Measurements from ENCODE around the gene KMT2C.
"Not testable (repeated sequence)": the region's sequence is repeated elsewhere in the genome, so short reads cannot be mapped to it uniquely, and the experiment has no call there.

KMT2C gene

GRCh38 chr7:152399344-152399743, 36.5 kb downstream of the KMT2C start:
- no peak for DNase-seq

DNA sequence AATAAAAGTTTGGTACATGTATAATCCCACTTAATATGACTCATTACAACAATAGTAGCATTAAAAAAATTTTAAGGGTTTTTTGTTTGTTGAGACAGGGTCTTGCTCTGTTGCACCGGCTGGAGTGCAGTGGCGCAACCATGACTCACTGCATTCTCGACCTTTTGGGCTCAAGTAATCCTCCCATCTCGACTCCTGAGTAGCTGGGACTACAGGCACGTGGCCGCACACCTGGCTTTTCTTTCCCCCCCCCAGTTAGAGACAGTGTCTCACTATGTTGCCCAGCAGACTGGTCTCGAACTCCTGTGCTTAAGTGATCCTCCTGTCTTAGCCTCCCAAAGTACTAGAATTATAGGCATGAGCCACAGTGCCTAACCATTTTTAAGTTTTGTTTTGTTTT, 40.7 kb downstream of the KMT2C start:
- no peak for DNase-seq

DNA sequence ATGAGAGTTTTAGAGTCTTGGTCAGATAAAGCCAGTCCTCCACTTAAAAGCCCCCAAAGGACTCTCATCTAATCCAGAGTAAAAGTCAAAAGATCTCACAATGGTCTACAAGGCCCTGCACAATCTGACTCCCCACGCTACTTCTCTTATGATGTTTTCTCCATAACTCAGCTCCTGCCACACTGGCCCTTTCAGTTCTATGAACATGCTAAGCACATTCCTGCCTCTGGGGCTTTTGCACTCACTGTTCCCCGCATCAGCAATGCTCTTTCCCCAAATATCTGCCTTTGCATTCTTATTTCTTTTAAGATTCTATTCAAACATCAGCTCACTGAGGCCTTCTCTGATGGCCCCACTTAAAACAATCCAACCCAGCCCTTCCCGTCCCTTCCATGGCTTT, 41.6 kb downstream of the KMT2C start:
- DNase-seq, result not testable (repeated sequence)

- no peak for DNase-seq
Measured at GRCh38 chr7:152392254-152392653, 43.5 kb downstream of the KMT2C start.

GRCh38 chr7:152386136-152386764, 49.6 kb downstream of the KMT2C start:
- DNase-seq, result not testable (repeated sequence)

GRCh38 chr7:152384235-152385200, 51.3 kb downstream of the KMT2C start:
- not testable (repeated sequence) for DNase-seq

DNA sequence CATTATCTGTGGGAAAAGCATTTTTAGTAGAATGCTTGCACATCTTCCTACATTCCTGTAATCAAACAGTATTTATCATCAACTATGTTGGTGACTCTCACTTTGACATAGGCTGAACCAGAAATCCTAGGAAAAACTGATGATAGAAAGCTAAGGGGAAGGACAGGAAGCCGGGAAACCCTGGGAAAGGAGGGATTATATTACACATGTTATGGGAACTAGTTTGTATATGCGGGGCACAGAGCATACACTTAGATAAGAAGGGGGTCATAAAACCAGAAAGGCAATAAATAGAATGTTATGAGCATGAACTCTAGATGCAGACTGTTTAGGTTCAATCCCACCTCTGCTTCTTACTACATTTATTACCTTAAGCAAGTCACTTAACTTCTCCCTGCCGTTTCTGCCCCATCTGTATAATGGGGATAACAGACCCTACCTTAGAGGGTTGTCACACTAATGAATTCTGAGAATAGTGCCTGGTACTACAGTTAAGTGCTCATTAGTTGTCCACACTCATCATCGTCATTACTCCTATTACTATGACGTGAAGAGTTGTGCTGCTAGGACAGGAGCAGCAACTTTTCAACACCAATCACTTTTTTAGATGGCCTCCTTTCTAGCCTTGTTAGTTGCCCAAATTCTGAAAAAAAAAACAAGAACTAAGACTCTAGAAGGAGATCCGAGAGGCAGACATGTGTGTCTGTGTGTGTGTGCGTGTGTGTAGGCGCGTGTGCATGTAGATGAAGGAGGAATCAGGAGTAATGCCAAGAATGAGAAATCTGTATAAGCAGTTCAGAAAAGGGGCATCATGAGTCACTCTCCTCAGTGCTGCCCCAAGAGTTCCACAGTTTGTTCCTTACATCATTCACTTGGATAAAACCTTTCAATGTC, 52.2 kb downstream of the KMT2C start:
- DNase-seq, result no peak

- no peak for DNase-seq
Measured at GRCh38 chr7:152382244-152382643, 53.6 kb downstream of the KMT2C start.

DNA sequence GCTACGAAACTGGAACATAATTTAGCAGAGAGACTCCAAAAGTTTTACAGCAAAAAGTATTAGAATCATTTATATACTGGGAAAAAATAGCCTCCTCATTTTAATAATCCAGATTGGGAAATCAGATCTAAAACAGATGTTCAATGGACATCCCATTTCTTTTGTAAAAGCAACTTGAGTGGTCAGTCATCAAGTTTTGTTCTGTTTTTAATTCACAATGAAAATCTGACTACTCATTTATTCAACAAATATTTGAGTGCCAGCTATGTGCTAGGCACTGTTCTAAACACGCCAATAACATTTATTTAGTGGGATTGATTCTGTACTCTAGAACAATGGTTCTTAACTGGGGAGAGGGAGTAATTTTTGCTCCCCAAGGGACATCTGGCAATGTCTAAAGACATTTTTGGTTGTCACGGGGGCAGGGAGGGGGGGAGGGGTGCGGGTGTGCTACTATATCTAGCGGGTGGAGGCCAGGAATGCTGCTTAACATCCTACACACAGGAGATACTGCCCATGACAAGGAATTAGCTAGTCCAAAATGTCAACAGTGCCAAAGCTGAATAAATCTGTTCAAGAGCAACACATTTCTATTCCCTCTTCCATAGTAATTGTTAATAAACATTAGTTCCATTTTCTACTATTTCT, 54.7 kb downstream of the KMT2C start:
- DNase-seq, result not testable (repeated sequence)

DNA sequence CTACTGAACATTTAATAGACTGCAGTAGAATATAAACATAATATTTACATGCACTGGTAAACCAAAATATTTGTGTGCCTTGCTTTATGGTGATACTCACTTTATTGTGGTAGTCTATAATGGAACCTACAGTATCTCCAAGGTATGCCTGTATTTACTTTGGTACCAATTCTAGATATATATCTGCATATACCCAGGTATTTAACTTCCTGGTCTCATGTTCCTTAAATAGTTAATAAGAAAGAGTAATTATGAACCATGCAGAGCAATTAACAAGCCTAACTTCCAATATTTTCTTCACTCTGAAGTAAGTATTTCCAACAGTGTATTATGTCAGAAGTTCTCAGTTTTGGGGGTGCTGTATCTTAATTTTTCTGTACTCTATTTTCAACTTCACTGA, 57.3 kb downstream of the KMT2C start:
- not testable (repeated sequence) for DNase-seq

- DNase-seq, result not testable (repeated sequence)
Measured at GRCh38 chr7:152376716-152377484, 58.9 kb downstream of the KMT2C start.

DNA sequence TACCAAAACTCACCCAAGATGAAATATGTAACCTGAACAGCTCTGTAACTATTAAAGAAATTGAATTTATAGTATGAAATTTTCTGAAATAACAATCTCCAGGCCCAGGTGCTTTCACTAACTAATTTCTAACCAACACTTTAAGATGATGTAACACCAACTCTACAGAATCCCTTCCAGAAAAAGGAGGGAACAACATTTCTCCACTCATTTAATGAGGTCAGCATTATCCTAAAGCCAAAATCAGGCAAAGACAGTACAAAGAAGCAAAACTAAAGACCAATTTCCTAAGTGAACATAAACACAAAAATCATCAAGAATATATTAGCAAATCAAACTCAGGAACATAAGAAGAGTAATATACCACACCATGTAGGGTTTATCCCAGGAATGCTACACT, 65.5 kb downstream of the KMT2C start:
- DNase-seq, result no peak

- no peak for DNase-seq
Measured at GRCh38 chr7:152369518-152369917, 66.3 kb downstream of the KMT2C start.

DNA sequence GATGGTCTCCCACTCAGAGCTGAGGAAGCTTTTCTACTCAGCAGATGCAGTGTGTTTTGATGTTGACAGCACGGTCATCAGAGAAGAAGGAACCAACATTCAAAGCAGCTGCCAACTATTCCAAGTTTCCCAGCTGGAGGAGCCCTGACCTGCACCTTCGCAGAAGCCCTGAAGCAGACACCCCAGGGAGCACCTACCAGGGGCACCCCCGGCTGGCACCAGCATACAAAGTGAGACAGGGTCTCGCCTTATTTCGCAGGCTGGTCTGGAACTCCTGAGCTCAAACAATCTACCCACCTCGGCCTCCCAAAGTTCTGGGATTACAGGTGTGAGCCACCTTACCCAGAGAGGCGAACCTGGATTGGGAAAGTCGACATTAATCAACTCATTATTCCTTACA, 68.6 kb downstream of the KMT2C start:
- no peak for DNase-seq

GRCh38 chr7:152366662-152367061, 69.1 kb downstream of the KMT2C start:
- no peak for DNase-seq

DNA sequence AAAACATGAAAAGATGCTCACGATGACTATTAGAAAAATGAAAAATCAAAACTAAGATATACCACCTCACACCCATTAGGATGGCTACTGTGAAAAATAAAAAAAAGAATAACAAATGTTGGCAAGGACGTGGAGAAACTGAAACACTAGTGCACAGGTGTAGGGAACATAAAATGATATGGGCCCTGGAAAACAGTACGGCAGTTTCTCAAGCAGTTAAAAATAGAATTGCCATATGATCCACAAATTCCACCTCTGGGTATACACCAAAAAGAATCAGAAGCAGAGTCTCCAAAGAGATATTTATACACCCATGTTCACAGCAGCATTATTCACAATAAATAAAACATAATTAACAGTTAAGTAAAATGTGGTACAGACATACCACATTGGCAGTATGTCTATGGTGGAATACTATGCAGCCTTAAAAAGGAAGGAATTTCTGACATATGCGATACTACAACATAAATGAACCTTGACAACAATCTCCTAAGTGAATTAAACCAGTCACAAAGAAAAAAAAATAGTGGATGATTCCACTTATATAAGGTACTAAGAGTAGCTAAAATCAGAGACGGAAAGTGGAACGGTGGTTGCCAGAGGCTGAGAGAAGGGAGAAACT, 69.7 kb downstream of the KMT2C start:
- no peak for DNase-seq

DNA sequence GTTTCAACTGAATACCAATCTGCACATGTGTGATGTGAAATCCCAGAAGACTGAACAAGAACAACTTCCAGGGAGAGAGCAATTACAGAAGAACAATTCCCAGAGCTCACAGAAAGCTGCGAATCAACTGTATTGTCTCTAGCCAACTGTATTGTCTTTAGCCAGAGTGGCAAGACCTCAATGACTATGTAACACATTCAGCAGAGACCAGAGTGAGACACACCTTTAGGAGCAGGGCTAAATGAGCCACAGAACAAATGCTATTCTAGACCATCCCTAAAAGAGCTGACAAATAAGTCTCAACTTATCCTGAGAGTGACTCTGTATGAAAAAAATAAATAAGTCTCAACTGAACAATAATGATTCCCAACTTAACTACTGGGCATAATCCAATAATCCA, 72.0 kb downstream of the KMT2C start:
- no peak for DNase-seq

DNA sequence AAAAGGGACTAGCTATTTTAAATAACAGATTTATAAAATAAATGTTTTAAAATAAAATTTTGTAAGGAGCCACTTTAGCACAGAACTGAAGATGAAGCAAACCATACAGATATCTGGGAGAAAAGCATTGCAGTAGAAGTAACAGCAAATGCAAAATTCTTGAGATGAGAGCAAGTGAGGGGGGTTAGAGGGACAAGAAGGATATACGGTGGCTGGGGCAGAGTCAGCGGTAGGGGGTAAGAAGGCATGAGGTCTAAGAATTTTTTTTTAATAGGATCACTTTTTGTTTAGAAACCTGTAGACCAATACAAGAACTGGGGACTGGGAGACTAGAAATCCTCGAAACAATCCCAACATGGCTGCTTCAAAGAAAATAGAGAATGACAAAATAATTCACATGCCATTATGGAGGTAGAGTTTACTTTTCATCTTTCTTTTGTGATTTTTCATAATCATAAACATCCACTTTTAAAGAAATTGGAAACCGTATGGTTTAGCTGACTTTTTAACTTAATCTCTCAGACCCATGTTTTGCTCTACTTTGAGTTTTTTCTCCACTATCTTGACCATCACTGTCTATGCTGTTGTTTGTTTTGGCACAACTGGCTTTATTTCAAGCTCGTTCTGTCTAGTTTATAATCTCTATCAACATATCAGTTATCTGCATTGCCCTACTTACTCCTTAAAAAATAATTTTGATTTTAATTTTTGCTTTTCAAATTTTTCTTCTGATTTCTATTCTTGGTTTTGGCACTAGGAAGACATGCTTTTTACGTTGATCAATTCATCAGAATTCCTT, 73.5 kb downstream of the KMT2C start:
- DNase-seq, result no peak

GRCh38 chr7:152355474-152356057, 80.2 kb downstream of the KMT2C start:
- DNase-seq, result no peak

- no peak for DNase-seq
Measured at GRCh38 chr7:152354061-152354460, 81.7 kb downstream of the KMT2C start.

Measured in activated CD8-positive, alpha-beta memory T cell treated with anti-CD3 and anti-CD28 coated beads, Interleukin-2, amount 50 U/mL, for 4 hours (primary cell).